Stimulated activated naive B cell treated with anti-CD40 and anti-IgM and Interleukin-4, amounts not matched to agents 10 μg/mL and 1 μg/mL and 100 μg/mL, for 72 hours (primary cell): ENCODE measurements around the gene FASN.
"Not testable (repeated sequence)": the region's sequence is repeated elsewhere in the genome, so short reads cannot be mapped to it uniquely, and the experiment has no call there.

Experiments
- ATAC-seq, 2 donors: fragments of 150-1000 bp; cut with Tn5 transposase; replicated peaks; 2 replicates each; pipeline ENCODE4 v1.10.0; 2021; ENCODE audit warnings: moderate library complexity in 1 of 2
- DNase-seq: peaks from one replicate; pipeline ENCODE4 v3.0.0; 2021
- H3K27ac Mint-ChIP-seq: one replicate; pipeline ENCODE4 v1.8.0; 2022; ENCODE audit warnings: mild to moderate bottlenecking, mixed read lengths
- H3K27me3 Mint-ChIP-seq, 2 donors: one replicate each; pipeline ENCODE4 v1.8.0; 2022; ENCODE audit warnings: mixed read lengths in 2 of 2
- H3K36me3 Mint-ChIP-seq, 2 donors: one replicate each; pipeline ENCODE4 v1.8.0; 2022; ENCODE audit warnings: mixed read lengths in 2 of 2, mild to moderate bottlenecking in 1 of 2
- H3K4me1 Mint-ChIP-seq, 2 donors: one replicate each; pipeline ENCODE4 v1.8.0; 2022; ENCODE audit warnings: mixed read lengths in 2 of 2, mild to moderate bottlenecking in 1 of 2
- H3K4me3 Mint-ChIP-seq, 2 donors: one replicate each; pipeline ENCODE4 v1.8.0; 2022; ENCODE audit warnings: mild to moderate bottlenecking in 2 of 2, mixed read lengths in 2 of 2, moderate library complexity in 1 of 2
- H3K9me3 Mint-ChIP-seq, 2 donors: one replicate each; pipeline ENCODE4 v1.8.0; 2022; ENCODE audit warnings: mixed read lengths in 2 of 2, mild to moderate bottlenecking in 1 of 2

The FASN gene

GRCh38 chr17:82098169-82098938, at the start of gene FASN:
Gene FASN, minus strand, starts transcription at chr17:82098236. Its CDS starts 1,791 bp downstream, at chr17:82096445.
- Mint-ChIP-seq H3K4me3 (peak within 1 kb of the TSS; percentile 86 to 94), H3K27ac (peak within 1 kb of the TSS; percentile 87), H3K36me3 (peaks cover 28 to 29% of the 10 kb centered on the region in 2 donors), H3K9me3 (no peaks in the 10 kb centered on the region), H3K27me3 (no peaks in the 10 kb centered on the region), H3K4me1 (peaks cover 6 to 46% of the 10 kb centered on the region in 2 donors)
- DNase-seq: peak; percentile 94
- ATAC-seq: peak; percentile 84 to 86

DNA sequence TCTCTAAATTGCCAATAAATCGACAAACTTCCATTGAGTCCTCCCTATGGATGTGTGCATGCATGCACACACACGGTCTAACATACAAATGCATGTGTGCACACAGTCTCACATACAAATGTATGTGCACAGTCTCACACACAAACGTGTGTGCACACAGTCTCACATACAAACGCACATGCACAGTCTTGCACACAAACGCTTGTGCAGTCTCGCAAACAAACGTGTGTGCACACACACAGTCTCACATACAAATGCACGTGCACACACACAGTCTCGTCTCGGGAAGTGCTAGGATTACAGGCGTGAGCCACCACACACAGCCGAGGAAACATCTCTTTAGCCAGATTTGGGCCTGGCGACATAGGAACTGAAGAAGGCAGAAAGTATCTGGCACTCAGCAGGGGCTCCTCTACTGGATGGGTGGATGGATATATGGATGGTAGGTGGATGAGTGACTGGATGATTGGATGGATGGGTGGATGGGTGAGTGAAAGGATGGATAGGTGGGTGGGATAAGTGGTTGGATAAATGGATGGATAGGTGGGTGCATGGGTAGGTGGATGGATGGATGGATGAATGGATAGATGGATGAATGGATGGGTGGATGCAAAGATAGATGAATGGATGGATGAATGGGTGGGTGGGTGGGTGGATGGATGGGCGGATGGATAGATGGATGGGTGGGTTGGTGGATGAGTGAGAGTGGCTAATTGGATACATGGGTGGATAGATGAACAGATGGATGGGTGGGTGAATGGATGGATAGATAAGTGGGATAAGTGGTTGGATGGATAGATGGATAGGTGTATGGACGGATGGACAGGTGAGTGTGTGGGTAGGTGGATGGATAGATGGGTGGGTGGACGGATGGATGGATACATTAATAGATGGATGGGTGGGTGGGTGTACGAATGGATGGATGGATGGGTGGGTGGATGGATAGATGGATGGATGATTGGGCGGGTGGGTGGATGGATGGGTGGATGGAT, 48.9 kb upstream of the FASN start:
- H3K4me3 Mint-ChIP-seq: no peak overlapping the region
- no peaks in the 10 kb centered on the region for H3K4me1 Mint-ChIP-seq
- DNase-seq: no peak
- ATAC-seq: no peak
- H3K27me3 Mint-ChIP-seq: no peaks in the 10 kb centered on the region
- no peak overlapping the region for H3K27ac Mint-ChIP-seq
- peaks cover 17 to 18% of the 10 kb centered on the region in 2 donors for H3K36me3 Mint-ChIP-seq
- H3K9me3 Mint-ChIP-seq: peaks cover 2 to 4% of the 10 kb centered on the region in 2 donors

DNA sequence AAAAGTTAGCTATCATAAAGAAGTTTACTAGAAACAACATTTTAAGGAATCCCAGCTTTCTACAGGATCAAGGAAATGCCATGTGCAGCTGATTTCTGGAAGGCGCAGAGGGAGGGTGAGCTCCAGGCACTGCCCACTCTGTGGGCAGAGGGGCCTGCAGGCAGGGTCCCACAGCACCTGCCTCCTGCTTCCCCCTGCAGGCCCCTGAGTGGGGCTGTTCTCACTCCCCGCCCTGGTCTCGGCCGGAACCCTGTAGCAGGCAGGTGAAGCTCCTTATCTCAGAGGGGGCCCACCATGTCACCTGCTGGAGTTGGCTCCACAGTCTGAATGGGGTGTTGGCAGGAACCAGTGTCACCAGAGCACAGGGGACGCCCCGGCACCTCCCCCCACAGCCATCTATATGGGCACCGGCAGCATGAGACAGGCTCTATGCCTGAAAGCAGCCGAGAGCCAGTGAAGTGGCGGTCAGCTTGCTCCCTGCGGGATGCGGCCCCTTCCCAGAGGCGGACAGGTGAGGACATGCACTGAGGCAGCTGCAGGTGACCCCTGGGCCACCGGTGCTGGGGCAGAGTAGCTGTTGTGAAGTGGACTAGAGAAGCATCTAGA, 47.6 kb upstream of the FASN start:
- DNase-seq (no peak), ATAC-seq (no peak)
- Mint-ChIP-seq H3K36me3 (peaks cover 17 to 21% of the 10 kb centered on the region in 2 donors), H3K9me3 (peaks cover 2 to 4% of the 10 kb centered on the region in 2 donors), H3K27me3 (no peaks in the 10 kb centered on the region), H3K4me1 (no peaks in the 10 kb centered on the region), H3K4me3 (no peak overlapping the region), H3K27ac (no peak overlapping the region)

GRCh38 chr17:82143333-82143732, 45.3 kb upstream of the FASN start:
- no peak for ATAC-seq
- H3K36me3 Mint-ChIP-seq: peaks cover 16 to 31% of the 10 kb centered on the region in 2 donors
- no peaks in the 10 kb centered on the region for H3K27me3 Mint-ChIP-seq
- DNase-seq: no peak
- H3K4me3 Mint-ChIP-seq: no peak overlapping the region
- H3K27ac Mint-ChIP-seq: no peak overlapping the region
- peaks cover 2 to 4% of the 10 kb centered on the region in 2 donors for H3K9me3 Mint-ChIP-seq
- no peaks in the 10 kb centered on the region for H3K4me1 Mint-ChIP-seq

- H3K27ac Mint-ChIP-seq, H3K4me1 Mint-ChIP-seq: not testable (repeated sequence)
- H3K36me3 Mint-ChIP-seq: peaks cover 6 to 19% of the 10 kb centered on the region in 2 donors
These were observed 41.9 kb upstream of the FASN start for GRCh38 chr17:82139961-82140360.

GRCh38 chr17:82138511-82138992, 40.5 kb upstream of the FASN start:
- no peaks in the 10 kb centered on the region for H3K4me1 Mint-ChIP-seq
- no peak overlapping the region for H3K27ac Mint-ChIP-seq
- no peak overlapping the region for H3K4me3 Mint-ChIP-seq
- no peaks in the 10 kb centered on the region for H3K9me3 Mint-ChIP-seq
- DNase-seq: no peak
- peaks cover 6 to 19% of the 10 kb centered on the region in 2 donors for H3K36me3 Mint-ChIP-seq
- ATAC-seq: no peak
- no peaks in the 10 kb centered on the region for H3K27me3 Mint-ChIP-seq

More at GRCh38 chr17:82139961-82140360, 41.9 kb upstream of the FASN start:
- not testable (repeated sequence) for H3K9me3 Mint-ChIP-seq, H3K27me3 Mint-ChIP-seq, DNase-seq, H3K4me3 Mint-ChIP-seq, ATAC-seq

DNA sequence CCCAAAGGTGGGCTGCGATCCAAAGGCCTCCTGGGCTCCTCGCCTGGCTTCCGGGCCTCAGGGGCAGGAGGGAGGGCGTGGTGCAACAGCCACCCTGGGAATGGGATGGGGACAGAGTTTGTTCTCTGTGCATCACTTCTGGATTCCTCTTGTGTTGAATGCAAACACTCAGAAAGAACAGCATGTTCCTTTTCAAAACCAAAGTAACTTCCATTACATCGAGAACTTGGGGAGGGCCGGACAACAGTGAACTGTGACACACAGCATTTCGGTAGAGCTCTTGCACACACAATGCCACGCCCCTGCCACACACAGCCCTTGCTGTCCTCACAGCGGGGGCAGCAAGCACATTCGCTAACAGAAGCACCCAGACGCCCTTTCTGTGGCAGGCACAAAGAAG, 36.1 kb upstream of the FASN start:
- ATAC-seq (no peak), DNase-seq (no peak)
- H3K4me3 Mint-ChIP-seq: no peak overlapping the region
- no peak overlapping the region for H3K27ac Mint-ChIP-seq
- no peaks in the 10 kb centered on the region for H3K27me3 Mint-ChIP-seq
- H3K4me1 Mint-ChIP-seq: no peaks in the 10 kb centered on the region
- H3K36me3 Mint-ChIP-seq: peaks cover 6 to 9% of the 10 kb centered on the region in 2 donors
- H3K9me3 Mint-ChIP-seq: no peaks in the 10 kb centered on the region

DNA sequence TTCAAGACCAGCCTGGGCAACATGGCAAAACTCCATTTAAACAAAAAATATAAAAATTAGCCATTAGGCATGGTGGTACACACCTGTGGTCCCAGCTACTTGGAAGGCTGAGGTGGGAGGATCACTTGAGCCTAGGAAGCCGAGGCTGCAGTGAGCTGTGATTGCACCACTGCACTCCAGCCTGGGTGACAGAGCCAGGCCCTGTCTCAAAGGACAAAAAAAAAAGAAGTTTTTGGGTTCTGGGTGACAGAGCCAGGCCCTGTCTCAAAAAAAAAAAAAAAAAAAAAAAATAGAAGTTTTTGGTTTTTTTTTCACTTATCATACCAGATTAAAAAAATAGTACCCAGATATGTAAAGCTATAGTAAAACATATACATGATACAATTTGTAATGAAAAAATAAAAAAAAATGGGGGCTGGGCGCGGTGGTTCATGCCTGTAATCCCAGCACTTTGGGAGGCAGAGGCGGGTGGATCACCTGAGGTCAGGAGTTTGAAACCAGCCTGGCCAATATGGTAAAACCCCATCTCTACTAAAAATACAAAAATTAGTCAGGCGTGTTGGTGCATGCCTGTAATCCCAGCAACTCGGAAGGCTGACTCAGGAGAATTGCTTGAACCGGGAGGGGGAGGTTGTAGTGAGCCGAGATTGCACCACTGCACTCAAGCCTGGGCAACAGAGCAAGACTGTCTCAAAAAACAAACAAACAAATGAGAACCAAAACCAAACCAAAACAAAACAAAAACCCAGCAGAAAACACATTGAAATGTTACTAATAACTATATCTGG, 35.3 kb upstream of the FASN start:
- H3K27me3 Mint-ChIP-seq, ATAC-seq, DNase-seq, H3K4me1 Mint-ChIP-seq, H3K9me3 Mint-ChIP-seq, H3K36me3 Mint-ChIP-seq, H3K27ac Mint-ChIP-seq, H3K4me3 Mint-ChIP-seq: not testable (repeated sequence)

DNA sequence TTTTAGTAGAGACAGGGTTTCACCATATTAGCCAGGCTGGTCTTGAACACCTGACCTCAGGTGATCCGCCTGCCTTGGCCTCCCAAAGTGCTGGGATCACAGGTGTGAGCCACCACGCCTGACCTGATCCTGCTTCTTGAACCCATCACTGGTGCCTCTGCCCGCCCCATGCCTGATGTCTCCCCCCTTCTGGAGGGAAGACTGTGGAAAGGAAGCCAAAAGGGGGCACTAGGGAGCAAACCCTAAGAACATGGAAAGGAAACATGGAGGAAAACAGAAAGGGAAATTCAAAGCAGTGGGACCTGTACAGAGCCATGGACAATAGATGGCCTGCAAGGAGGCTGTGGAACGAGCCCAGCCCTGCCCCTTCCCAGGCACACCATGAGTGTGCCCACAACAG, 31.1 kb upstream of the FASN start:
- Mint-ChIP-seq H3K27me3 (no peaks in the 10 kb centered on the region), H3K36me3 (peaks cover 3 to 21% of the 10 kb centered on the region in 2 donors), H3K4me1 (no peaks in the 10 kb centered on the region), H3K27ac (no peak overlapping the region), H3K9me3 (no peaks in the 10 kb centered on the region), H3K4me3 (no peak overlapping the region)
- ATAC-seq (no peak), DNase-seq (no peak)

GRCh38 chr17:82128287-82128686, 30.3 kb upstream of the FASN start:
- no peaks in the 10 kb centered on the region for H3K9me3 Mint-ChIP-seq
- no peaks in the 10 kb centered on the region for H3K27me3 Mint-ChIP-seq
- H3K27ac Mint-ChIP-seq: no peak overlapping the region
- H3K4me3 Mint-ChIP-seq: no peak overlapping the region
- DNase-seq (no peak), ATAC-seq (no peak)
- H3K4me1 Mint-ChIP-seq: no peaks in the 10 kb centered on the region
- peaks cover 4 to 26% of the 10 kb centered on the region in 2 donors for H3K36me3 Mint-ChIP-seq

GRCh38 chr17:82127704-82128103, 29.7 kb upstream of the FASN start:
- ATAC-seq: no peak
- Mint-ChIP-seq H3K4me3 (no peak overlapping the region), H3K4me1 (no peaks in the 10 kb centered on the region), H3K27ac (no peak overlapping the region), H3K27me3 (no peaks in the 10 kb centered on the region), H3K36me3 (peaks cover 4 to 30% of the 10 kb centered on the region in 2 donors), H3K9me3 (no peaks in the 10 kb centered on the region)
- no peak for DNase-seq

DNA sequence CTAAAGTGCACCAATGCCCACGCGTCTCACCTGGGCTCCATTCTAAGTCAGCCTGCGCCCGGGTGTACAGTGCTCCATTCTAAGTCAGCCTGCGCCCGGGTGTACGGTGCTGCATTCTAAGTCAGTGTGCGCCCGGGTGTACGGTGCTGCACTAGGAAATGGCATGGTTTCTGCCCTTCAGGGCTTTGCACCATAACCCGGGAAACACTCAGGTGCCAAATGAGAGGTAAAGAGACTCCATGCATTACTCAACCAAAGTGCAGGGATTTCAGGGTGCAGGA, 29.2 kb upstream of the FASN start:
- no peak for DNase-seq
- no peaks in the 10 kb centered on the region for H3K27me3 Mint-ChIP-seq

DNA sequence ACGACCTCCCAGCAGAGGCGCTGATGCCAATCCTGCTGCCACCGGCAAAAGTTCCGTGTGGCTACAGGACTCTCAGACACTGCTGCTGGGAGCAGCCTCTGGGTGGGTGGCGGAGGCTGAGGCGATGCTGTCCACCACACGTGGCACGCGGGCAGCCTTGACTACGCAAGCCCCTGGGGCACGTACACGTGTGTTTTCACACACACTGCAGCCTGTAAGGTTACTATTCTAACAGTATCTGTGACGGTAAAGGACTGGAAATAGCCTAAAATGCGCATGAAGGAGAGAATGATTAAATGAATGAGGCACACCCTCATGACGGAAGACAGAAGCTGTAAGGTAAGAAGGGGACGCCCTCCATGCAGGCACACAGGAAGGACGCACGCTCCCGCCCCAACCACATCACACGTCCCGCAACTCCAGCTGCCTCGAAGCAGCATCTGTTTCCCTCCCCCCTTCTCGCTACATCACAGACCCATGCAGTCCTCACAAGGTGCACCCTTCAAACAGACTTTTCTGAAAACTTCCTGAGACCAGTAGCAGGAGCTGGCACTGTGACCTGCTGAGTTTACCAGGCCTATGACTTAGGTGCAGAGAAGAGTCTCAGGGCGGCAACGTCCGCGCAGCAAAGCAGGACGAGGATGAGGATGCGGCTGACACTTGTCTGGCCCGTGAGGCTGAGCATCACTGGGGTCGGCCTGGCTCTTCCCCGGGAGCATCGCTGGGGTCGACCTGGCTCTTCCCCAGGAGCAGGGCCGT, 28.7 kb upstream of the FASN start:
- ATAC-seq: no peak
- no peak for DNase-seq
- no peak overlapping the region for H3K27ac Mint-ChIP-seq
- peaks cover 0 to 2% of the 10 kb centered on the region in 2 donors for H3K4me1 Mint-ChIP-seq
- no peaks in the 10 kb centered on the region for H3K9me3 Mint-ChIP-seq
- no peak overlapping the region for H3K4me3 Mint-ChIP-seq
- peaks cover 6 to 36% of the 10 kb centered on the region in 2 donors for H3K36me3 Mint-ChIP-seq
- H3K27me3 Mint-ChIP-seq: no peaks in the 10 kb centered on the region

More for the DNA sequence above, 29.2 kb upstream of the FASN start:
- no peak overlapping the region for H3K27ac Mint-ChIP-seq
- H3K4me3 Mint-ChIP-seq: no peak overlapping the region
- no peaks in the 10 kb centered on the region for H3K9me3 Mint-ChIP-seq
- no peak for ATAC-seq
- H3K36me3 Mint-ChIP-seq: peaks cover 4 to 32% of the 10 kb centered on the region in 2 donors
- no peaks in the 10 kb centered on the region for H3K4me1 Mint-ChIP-seq
